Heart left ventricle (tissue), 13 donors: Measurements from ENCODE around the gene TBX20.

Experiments used
- CTCF ChIP-seq, 12 donors: fragments of 200-600 bp; sonication (generic) in 4 of 12; IDR thresholded peaks; one replicate each; pipeline versions ENCODE4 v1.5.0 to v1.8.0; 2018 to 2022; ENCODE audit warnings: antibody characterized with exemption in 12 of 12, mild to moderate bottlenecking in 5 of 12
- POLR2A ChIP-seq, 2 donors: fragments of 450-650 bp; IDR thresholded peaks; one replicate each; pipeline ENCODE4 v1.6.1; 2017; ENCODE audit warnings: antibody characterized with exemption in 2 of 2, mild to moderate bottlenecking in 2 of 2, moderate library complexity in 2 of 2
- donor health status: ischemic (EF 13 %, LVEDD 7.1; RV severe dilation, severe dysfunction).
- donor health status: DM: no; HTN: yes; CAD: no.
- donor health status: DM: no; HTN: no; CAD: no.
- donor health status: ischemic (EF 25% LVEDD 6.9; RV normal size, moderate dysfunction).
- donor health status: ischemic (EF 25% LVEDD 5.7; RV mildly dilated, moderate dysfunction).
- donor health status: ischemic (EF 35%, LVEDD 5.7; RV mildly dilated, moderate dysfunction).
- donor health status: nonischemic (EF 11% LVEDD 7.7; RV severe dilation, severe dysfunction).
- donor health status: DM: yes; HTN: yes; CAD: no.
- donor health status: PGD.
- donor health status: ischemic (EF 29% LVEDD 5.4; RV normal size, mild dysfunction).
- donor health status: nonischemic (EF 23%, LVEDD 6.1; RV moderate dilation, normal function).

GRCh38 chr7:35249537-35249907 lies 4.4 kb downstream of the TBX20 start:
- TF ChIP-seq CTCF (IDR thresholded peaks at IDR 0.05), result no peak
- no peak for TF ChIP-seq POLR2A (IDR thresholded peaks at IDR 0.05)
